ENCODE results near the gene PDGFC.

PDGFC gene

GRCh38 chr4:156733582-156733981 is 238.0 kb downstream of the PDGFC start:
- no peak for DNase-seq

- DNase-seq: no peak
These were observed 239.0 kb downstream of the PDGFC start for GRCh38 chr4:156732634-156733033.

GRCh38 chr4:156729416-156729815 is 242.2 kb downstream of the PDGFC start:
- DNase-seq: no peak

- DNase-seq: no peak
These were observed 246.3 kb downstream of the PDGFC start for GRCh38 chr4:156725257-156725656.

GRCh38 chr4:156723951-156724668 is 247.5 kb downstream of the PDGFC start:
- DNase-seq: no peak

GRCh38 chr4:156718226-156718625 is 253.4 kb downstream of the PDGFC start:
- DNase-seq: no peak

GRCh38 chr4:156711193-156711590 is 260.4 kb downstream of the PDGFC start:
- no peak for DNase-seq
